COLO668 (cell line): ENCODE results near the gene PRR16.

Experiments used
- DNase-seq: peaks from one replicate; lab custom pipeline; 2025; ENCODE audit not compliant: unreplicated experiment; lab: John Stamatoyannopoulos, UW

PRR16 gene

GRCh38 chr5:120567066-120567465 lies 103.0 kb downstream of the PRR16 start:
- no peak for DNase-seq

DNA sequence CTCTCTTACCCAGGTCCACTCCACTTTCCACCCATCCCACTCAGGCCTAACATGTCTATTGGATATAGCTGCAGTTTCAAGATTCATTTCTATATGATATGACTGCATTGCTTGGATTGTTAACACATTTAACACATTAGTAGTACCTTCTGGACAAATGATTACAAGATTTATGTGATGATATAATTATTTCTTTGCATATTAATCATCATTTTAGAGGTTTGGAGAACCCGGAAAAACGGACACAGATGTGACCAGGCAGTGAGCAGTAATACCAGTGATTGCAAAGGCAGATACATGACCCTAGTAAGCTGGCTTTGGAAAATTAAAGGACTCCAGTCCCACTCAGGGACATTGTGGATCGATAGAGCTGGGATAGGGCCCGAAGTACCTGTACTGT lies 103.8 kb downstream of the PRR16 start:
- DNase-seq, result no peak

GRCh38 chr5:120568711-120569110 lies 104.6 kb downstream of the PRR16 start:
- DNase-seq, result no peak

- no peak for DNase-seq
Observed at GRCh38 chr5:120576588-120576987, 112.5 kb downstream of the PRR16 start.

GRCh38 chr5:120582635-120583034 lies 118.5 kb downstream of the PRR16 start:
- no peak for DNase-seq

GRCh38 chr5:120586646-120587045 lies 122.5 kb downstream of the PRR16 start:
- no peak for DNase-seq

GRCh38 chr5:120591911-120592310 lies 127.8 kb downstream of the PRR16 start:
- no peak for DNase-seq

- DNase-seq, result no peak
Observed at GRCh38 chr5:120599576-120599975, 135.5 kb downstream of the PRR16 start.

DNA sequence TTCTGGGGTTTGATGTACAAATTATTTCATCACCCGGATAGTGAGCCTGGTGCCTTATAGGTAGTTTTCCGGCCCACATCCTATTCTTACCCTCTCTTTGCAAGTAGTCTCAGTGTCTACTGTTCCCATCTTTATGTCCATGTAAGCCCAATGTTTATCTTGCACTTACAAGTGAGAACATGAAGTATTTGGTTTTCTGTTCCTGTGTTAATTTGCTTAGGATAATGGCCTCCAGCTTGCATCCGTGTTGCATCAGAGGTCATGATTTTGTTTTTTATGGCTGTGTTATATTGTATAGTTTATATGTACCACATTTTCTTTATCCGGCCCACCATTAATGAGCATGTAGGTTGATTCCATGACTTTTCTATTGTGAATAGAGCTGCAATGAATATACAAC lies 136.5 kb downstream of the PRR16 start:
- DNase-seq, result no peak

GRCh38 chr5:120602033-120602432 lies 137.9 kb downstream of the PRR16 start:
- no peak for DNase-seq

- no peak for DNase-seq
Observed at GRCh38 chr5:120604884-120605283, 140.8 kb downstream of the PRR16 start.

GRCh38 chr5:120605325-120606079 lies 141.4 kb downstream of the PRR16 start:
- DNase-seq, result no peak

- DNase-seq, result no peak
Observed at GRCh38 chr5:120609570-120609969, 145.5 kb downstream of the PRR16 start.

DNA sequence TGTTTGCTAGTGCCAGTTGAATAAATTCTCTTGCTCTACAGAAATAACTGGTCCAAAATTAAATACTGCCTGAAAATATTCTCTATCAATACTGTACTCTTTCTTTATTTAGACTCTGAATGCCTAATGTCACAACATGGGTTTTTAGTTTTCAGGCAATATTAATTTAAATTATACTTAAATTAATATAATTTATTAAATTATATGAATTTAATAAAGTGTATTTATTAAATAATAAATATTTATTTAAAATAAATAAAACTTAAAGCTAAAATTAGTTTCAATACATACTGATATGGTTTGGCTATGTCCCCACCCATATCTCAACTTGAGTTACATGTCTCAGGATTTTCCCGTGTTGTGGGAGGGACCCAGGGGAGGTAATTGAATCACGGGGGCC lies 146.0 kb downstream of the PRR16 start:
- DNase-seq, result no peak

DNA sequence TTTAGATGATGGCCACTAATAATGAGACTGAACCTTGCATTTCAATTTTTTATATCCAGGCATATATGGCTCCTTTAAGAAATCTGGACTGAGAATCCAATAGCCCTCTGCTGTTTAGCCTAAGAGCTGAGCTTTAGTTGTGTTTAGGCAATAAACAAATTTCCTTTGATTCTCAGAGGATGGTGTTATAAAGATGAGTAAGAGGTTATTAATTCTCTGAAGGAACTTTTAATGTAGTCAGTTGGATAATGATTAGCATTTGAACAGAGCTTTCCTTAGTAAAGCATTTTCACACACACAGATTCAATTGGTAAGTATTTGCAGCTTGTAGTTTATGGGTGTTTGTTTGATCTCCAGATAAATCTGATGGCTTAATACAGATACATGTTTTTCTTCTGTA lies 149.6 kb downstream of the PRR16 start:
- DNase-seq, result no peak

GRCh38 chr5:120614531-120615180 lies 150.6 kb downstream of the PRR16 start:
- no peak for DNase-seq

GRCh38 chr5:120615967-120616645 lies 152.0 kb downstream of the PRR16 start:
- DNase-seq, result no peak

GRCh38 chr5:120621339-120621738 lies 157.2 kb downstream of the PRR16 start:
- no peak for DNase-seq

- no peak for DNase-seq
Observed at GRCh38 chr5:120624021-120624563, 160.0 kb downstream of the PRR16 start.

- no peak for DNase-seq
Observed at GRCh38 chr5:120628156-120628555, 164.1 kb downstream of the PRR16 start.

DNA sequence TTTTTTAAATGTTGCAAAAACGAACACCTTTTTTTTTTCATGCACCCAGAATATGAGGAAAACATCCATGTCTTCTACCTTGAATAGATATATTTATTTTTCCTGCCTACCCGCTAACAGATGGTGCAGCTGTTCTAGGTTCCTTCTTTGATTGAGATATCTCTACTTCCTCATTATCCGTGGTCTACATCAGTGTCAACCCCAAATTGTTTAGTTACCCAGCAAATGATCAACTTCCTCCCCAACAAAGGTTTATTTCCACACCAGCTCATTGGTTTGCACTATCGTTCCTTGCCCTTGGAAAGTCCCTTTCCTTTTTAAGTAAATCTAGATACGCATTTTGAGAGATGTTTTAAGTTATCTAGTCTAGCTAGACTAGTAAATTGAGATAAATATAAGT lies 166.4 kb downstream of the PRR16 start:
- DNase-seq, result no peak

- DNase-seq, result no peak
Observed at GRCh38 chr5:120631611-120632010, 167.5 kb downstream of the PRR16 start.
